ENCODE results near the gene C2orf81.
"Not testable (repeated sequence)": the region's sequence is repeated elsewhere in the genome, so short reads cannot be mapped to it uniquely, and the experiment has no call there.

C2orf81 gene

DNA sequence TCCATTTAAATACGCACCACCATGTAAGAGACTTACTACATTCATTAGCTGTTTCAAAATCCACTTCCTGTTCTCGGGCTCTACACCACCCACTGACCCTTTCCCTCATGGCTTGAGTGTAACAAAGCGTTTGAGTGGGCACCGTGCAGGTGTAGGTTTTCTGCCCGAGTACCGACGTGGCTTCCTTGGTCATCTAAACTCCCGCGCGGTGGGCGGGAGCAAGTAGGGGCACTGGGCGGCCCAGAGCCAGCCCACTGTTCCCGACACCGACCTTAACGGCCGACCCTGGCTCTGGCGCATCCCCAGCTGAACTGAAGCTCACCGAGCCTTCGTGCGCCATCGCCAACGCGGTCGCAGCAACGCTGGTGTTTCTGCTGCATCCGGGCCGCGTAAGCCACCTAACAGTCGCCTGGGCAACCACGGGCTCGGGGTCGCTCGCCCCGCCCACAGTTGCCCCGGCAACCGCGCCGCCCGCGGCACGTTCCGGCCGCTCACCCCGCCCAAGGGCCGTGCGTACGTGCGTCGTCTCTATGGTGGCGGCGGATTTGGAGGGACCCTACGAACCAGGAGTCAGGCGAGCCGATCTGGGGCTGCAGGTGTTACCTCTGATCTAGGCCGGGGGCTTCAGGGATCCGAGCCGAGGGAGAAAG, at the start of gene C2orf81, which contains the start of gene WDR54:
Gene C2orf81 (minus strand): TSS at position 399 of the 650 bp plus-strand sequence. CDS start 59 bp downstream, at position 340.
Gene WDR54 (plus strand): TSS at position 510 of the 650 bp plus-strand sequence. CDS start 424 bp downstream, outside the sequence.
- peak; percentile 83 for DNase-seq (ENCODE audit: low spot score)

DNA sequence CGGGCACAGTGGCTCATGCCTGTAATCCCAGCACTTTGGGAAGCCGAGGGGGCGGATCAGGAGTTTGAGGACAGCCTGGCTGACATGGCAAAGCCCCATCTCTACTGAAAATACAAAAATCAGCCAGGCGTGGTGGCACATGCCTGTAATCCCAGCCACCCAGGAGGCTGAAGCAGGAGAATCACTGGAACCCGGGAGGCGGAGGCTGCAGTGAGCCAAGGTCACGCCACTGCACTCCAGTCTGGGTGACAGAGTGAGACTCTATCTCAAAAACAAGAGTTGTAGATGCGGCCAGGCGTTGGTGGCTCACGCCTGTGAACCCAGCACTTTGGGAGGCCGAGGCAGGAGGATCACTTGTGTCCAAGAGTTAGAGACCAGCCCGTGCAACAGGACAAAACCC, 49.3 kb upstream of the C2orf81 start:
- not testable (repeated sequence) for DNase-seq (ENCODE audit: low spot score)

DNA sequence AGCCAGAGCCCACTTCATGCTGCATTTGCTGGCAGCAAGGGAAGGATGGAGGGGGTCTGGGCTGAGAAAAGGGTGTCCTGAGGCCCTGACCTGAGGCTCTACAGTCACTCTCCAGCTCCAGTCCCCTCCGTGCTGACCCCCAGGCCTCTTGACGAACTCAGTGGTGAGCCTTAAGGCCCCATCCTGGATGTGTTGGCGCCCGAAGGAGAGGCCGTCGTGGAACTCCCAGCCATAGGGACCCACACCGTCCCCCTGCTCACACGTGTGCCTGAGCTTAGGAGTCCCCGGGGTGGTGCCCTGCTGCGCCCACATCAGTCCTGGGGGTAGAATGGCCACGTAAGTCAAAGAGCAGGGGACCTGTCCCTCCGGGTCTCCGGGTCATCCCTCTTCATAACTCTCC, 43.0 kb upstream of the C2orf81 start:
- DNase-seq (ENCODE audit: low spot score), result no peak

DNA sequence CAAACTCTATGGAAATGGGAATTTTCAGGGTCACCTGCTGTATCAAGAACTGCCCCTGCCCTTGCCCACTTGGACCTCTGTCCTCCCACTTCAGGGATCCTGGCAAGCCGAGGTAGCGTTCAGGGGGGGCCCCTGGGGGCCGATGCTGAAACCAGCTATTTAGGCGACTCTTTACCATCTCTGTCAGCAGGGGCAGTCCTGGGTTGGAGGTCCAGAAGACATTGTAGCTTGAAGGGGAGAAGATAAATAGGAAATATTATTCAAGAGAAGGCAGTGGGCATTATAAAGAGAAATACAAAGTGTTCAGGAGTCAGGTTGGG, 41.3 kb upstream of the C2orf81 start:
- DNase-seq (ENCODE audit: low spot score), result no peak

DNA sequence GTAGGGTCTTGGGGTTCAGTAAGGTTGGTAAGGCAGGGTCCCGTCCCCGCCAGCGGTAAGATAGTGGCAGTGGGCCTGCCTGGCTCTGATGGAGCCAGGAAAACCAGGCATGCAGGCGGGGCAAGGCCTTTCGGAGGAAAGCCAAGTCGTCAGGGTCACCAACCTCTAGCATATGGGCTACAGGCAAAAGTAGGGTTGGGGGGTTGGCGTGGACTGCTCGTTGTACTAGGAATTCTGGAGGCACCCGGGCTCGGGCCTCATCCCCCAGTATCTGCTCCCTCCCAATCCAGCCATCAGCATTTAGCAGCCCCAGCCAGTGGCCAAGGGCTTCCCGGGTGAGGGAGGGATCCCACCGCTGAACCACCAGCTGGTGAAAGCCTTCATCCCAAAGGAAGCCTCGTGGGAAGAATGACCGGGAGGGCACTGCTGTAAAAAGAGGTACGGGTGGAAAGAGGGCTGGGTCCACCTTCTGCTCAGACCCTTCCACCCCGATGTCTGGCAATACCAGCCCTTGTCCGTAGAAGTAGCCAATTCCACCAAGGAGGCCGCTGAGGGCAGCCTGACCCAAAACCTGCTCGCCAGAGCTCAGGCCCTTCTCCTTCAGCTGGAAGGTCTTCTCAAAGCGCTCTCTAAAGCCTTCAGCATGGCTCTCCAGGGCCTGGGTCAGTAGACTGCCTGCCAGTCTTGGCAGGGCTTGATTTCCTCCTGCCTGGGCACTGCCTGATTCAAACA, 40.8 kb upstream of the C2orf81 start:
- no peak for DNase-seq (ENCODE audit: low spot score)

DNA sequence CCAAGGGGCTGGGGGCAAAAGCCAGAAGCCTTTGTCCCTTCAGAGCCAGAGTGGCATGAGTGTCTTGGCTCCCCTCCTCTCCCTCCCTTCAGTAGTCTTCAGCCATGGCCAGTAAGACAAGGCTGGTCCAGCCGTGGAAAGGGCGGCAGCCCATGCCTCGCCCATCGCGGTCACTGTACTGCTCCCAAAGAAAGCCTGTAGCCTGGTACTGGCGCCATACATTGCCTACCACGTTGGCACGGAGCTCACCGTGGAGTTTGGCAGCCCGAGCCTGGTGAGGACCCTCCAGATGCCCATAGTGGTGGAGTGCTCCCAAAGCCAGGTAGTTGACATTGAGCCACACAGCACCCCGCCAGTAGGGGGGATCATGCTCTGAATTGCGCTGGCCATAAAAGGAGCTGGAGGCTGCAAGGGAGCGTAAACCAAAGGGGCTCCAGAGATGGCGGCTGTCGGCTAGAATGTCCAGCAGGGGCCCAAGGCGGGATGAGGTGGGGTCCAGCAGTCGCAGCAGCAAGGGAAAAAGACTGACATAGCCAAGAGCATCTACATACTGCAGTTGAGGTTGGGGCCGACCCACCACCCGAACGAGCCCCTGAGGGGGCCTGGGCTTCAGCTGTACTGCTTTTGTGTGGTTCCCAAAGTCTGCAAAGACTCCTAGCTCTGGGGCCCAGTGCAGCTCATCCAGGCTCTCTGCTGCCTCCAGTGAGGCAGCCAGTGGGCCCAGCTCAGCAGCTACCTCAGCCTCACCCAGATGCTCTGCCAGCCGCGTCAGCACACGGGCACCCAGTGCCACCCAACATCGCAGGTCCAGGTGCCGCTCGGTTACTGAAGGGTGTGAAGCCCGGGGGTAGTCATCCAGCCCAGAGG, 40.0 kb upstream of the C2orf81 start:
- DNase-seq (ENCODE audit: low spot score), result no peak

DNA sequence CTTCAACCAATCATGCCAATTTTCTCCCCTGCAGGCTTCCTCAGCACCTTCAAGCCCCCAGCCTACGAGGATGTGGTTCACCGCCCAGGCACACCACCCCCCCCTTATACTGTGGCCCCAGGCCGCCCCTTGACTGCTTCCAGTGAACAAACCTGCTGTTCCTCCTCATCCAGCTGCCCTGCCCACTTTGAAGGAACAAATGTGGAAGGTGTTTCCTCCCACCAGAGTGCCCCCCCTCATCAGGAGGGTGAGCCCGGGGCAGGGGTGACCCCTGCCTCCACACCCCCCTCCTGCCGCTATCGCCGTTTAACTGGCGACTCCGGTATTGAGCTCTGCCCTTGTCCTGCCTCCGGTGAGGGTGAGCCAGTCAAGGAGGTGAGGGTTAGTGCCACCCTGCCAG, 38.8 kb upstream of the C2orf81 start:
- DNase-seq (ENCODE audit: low spot score), result not testable (repeated sequence)

DNA sequence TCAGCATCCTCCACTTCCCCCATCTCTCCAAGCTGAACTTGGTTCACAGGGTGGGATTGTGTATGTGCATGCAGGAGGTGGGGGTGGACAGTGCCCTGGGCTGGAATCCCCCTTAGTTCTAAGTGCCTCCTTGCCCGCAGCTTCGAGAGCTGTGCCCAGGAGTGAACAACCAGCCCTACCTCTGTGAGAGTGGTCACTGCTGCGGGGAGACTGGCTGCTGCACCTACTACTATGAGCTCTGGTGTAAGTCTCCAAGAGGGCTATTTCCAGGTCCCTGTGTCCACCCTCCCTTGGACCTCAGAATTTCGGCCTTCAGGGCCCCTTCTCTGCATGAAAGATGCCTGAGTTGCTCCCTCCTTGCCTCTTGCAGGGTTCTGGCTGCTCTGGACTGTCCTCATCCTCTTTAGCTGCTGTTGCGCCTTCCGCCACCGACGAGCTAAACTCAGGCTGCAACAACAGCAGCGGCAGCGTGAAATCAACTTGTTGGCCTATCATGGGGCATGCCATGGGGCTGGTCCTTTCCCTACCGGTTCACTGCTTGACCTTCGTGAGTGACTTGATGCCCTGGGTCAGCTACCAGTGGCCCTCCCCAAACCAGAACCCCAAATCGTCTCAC, 38.2 kb upstream of the C2orf81 start:
- DNase-seq (ENCODE audit: low spot score), result not testable (repeated sequence)

DNA sequence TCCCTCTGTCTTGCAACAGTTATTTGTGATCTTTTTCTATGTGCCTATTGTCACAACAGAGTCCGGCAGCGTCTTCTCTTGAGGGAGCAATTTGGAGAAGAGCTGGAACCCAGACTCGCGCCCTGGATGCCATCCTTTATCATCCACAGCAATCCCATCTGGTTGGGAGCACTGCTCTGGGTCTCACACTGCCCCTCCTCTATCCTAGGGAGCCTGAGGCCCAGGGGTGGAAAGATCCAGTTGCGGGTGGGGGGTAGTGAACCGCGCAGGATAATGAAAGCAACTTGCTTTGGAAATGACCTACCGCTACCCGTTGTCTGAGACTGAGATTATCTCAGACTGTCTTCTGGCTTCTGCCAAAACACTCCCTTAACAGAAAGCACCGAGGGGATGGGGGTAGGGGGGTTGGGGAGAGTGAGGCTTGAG, 37.5 kb upstream of the C2orf81 start:
- DNase-seq (ENCODE audit: low spot score), result no peak

DNA sequence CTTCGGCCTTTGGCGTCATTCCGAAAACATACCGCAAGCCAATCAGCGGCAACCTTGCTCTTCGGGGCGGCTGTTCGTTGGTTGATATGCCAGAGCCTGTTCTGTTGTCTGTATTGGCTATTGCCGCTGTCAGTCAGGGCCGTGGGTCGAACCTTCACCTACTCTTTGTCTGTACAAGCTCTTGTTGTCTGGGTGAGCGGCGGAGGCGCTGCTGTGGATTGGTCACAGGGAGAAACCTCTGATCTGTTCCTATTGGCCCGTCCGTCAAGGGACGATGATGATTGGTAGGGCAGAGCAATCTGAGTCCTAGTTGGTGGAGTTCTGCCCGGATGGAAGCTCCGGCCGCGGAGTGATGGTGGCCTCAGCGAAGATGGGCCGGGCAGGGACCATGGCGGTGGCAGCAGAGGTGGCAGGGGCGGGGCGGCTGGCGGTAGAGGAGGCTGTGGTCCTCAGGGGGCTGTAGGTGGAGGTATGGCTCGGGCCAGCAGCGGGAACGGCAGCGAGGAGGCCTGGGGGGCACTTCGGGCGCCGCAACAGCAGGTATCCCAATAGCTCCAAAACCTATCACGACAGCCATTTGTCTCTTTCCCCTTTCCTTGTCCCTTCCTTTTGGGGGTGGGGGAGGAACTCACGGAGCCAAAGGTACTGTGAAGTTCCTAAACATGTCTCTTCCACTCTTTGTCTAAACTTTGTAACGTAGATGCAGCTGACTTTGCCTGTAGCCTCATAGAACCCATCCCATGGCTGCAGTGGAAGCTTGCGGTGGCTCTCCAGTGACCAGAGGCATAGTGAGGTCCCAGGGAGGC, 36.9 kb upstream of the C2orf81 start, which contains the start of gene WBP1:
Gene WBP1 (plus strand): TSS at position 307 of the 806 bp plus-strand sequence. CDS start 165 bp downstream, at position 472.
- peak; percentile 92 for DNase-seq (ENCODE audit: low spot score)

DNA sequence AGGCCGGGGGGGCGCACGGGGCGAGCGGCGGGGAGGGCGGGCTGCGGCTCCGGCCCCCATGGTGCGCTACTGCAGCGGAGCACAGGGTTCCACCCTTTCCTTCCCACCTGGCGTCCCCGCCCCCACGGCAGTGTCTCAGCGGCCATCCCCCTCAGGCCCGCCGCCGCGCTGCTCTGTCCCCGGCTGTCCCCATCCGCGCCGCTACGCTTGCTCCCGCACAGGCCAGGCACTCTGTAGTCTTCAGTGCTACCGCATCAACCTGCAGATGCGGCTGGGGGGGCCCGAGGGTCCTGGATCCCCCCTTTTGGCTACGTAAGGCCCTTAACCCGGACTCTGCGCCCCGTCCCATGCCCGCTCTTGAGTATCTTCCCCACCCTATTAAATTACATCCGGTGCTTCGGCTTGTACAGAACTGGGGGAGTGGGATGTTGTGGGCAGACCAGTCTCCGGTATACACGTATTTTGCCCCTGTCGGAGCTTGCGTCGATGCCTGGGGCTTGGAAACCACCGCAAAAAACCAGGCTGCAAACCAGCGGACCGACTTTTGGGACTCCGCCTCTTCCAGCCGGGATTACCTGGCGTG, 36.2 kb upstream of the C2orf81 start:
- peak; percentile 38 for DNase-seq (ENCODE audit: low spot score)

DNA sequence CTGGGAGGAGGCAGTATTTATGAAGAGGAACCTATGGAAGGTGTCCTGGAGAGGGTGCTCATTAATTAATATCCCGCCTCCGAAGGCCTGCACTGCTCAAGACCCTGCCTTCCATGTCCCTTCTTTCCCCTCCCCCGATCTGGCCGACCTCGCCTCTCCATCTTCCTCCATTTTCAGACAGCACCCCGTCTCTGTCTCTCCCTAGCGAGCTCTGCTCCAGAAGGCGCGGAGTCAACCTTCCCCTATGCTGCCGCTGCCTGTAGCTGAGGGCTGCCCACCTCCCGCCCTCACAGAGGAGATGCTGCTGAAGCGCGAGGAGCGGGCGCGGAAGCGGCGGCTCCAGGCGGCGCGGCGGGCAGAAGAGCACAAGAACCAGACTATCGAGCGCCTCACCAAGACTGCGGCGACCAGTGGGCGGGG, 35.7 kb upstream of the C2orf81 start:
- DNase-seq (ENCODE audit: low spot score), result no peak

DNA sequence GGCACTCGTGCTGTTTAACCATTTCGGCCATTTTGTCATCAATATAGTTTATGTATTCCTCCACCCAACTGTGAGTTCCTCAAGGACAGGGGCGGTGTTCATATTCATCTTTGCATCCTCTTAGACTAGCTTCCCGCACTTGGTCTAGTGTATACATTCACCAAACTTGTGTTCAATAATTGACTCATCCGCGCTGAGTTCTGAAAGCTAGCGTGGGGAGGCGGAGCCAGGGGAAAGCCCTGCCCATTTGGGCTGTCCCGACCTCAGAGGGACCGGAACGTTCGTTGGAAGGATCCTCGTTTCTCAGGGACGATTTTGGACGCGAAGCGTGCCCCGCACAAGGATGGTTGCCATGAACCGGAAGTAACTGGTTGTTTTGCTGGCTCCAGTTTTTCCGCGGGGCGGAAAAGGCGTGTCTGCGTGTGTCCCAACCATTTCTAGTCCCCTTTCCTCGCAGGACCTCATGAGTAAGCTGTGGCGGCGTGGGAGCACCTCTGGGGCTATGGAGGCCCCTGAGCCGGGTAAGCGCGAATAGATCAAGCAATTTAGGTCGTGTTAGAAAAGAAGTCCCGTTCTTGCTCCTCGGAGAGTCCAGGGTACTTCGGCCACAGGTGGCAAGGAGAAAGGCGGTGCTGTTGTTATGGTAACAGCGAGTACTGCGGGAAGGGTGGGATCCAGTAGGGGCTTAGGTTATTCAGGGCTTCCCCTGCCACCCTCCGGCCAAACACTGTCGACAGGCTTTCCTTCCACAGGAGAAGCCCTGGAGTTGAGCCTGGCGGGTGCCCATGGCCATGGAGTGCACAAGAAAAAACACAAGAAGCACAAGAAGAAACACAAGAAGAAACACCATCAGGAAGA, 33.5 kb upstream of the C2orf81 start, which contains the start of gene INO80B:
Gene INO80B (plus strand): TSS at position 434 of the 858 bp plus-strand sequence. CDS start 30 bp downstream, at position 464.
- DNase-seq (ENCODE audit: low spot score), result peak; percentile 71

DNA sequence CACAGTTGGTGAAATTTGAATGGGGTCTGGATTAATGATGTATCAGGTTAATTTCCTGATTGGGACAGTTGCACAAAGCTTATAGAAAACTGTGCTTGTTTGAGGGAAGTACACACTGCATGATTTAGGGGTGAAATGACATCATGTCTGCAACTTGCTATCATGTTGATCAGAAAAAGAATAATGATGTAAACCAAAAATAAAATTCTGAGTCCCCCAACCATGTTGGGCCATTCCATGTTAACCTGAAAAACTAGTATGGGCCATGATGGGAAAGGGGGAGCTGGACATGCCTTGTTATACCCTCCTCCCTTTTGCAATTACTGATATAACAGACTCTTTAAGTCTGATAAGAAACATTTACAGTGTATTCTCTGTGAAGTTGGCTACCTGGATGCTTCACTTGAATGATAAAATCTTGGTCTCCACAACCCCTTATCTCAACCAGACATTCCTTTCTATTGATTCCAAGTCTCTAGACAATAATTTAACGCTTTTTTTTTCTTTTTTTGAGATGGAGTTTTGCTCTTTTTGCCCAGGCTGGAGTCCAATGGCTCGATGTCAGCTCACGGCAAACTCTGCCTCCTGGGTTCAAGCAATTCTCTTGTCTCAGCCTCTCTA, 29.3 kb upstream of the C2orf81 start:
- no peak for DNase-seq (ENCODE audit: low spot score)

DNA sequence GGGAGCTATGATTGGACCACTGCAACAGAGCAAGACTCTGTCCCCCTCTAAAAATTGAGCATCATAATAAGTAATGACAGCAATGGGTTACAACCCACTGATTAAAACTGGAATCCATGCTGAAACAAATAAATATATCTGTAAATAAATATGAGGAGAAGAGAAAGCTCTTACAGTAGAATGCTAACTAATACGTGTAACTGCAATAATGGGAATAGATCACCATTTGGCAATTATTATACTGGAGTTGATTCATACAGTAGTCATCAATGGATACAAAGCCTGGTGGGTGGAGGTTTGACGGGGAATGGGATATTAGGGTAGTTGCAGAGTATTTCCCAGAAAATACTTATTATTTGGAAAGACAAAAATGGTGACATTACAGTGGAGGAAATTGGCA, 27.4 kb upstream of the C2orf81 start:
- no peak for DNase-seq (ENCODE audit: low spot score)

DNA sequence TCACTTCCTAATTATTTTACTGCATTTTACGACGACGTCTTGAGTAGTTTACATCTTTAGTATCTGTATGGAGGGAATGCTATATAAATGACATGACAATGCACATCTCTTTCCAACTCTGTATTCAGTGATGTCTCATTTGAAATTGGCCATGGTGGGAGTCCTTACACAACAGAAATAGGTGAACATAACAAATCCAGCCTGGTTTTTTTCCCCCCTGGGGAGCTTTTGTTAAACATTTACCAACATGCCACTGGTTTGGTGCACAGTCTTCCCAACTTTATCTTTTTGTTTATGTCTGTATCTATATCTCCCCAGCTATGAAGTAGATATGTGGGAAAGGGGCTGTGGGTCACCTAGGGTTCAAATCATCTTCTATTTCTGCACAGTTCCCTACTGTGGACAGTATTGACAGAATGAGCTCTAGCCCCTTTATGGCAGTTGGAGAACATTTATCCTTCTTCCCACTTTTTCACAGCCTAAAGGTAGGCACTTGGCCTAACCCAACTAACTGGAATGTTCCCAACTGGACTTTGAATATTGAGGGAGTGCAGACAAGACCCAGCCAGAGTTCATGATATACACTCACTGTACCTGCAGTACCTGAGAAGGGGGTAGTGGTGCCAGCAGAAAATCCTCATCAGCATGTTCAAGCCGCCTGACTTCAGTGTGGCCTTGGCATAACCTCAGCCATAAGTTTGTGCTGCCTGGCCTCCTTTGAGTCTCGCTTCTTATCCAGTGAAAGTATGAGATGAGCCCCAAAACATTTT, 26.0 kb upstream of the C2orf81 start:
- no peak for DNase-seq (ENCODE audit: low spot score)

DNA sequence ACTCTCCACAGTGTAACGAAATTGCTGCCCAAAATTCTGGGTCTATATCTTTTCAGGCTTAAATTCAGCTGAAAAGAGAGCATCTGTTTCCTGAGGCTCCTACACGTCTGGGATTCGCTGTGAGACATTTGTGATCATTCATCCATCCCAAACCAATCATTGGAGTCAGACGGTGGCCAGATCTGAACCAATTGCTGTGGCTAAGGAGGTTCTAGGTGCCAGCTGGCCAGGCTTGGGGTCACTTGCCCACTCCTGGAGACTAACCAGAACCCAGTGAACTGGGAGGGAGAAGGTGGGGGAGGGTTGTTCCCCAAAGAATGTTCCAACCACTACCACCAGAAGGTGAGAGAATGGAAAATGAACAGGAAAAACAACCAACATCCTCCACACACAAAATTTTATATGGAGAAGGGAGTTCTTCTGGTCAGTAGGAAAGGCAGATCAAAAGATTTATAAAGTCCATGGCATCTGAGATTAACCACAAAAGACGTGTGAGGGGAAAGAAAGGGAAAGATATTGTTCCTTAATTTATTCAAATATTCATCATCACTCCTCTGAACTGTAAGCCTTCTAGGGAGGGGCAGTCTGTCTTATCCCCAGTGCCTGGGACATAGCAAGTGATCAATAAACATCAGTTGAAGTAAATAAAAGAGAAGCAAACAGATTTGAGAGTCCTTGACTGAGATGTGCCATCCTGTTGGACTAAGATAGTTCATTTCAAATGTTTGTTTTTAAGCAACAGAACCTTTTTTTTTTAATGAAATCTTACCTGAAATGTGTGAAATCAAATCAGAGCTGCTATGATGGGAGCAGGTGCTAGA, 23.3 kb upstream of the C2orf81 start:
- no peak for DNase-seq (ENCODE audit: low spot score)
